HepG2 (cell line): Measurements from ENCODE around the gene MRNIP. TPM values are rescaled to one million over a fixed set of nuclear protein-coding genes. Genes with fewer than 3 reads are reported as not detected.

Experiments
- SMAD1 ChIP-seq: sonication (generic); formaldehyde crosslinking; IDR thresholded peaks from 2 replicates; pipeline ENCODE4 v1.4.0; 2020; ENCODE audit warnings: missing genetic modification reagents, low read depth, mild to moderate bottlenecking, borderline replicate concordance
- ZNF17 ChIP-seq: sonication (generic); formaldehyde crosslinking; IDR thresholded peaks from 2 replicates; pipeline ENCODE4 v1.5.0; 2020; ENCODE audit warnings: mild to moderate bottlenecking, missing genetic modification reagents
- ZNF709 ChIP-seq: sonication (generic); formaldehyde crosslinking; IDR thresholded peaks from 2 replicates; pipeline ENCODE4 v1.5.0; 2020; ENCODE audit warnings: mild to moderate bottlenecking, missing genetic modification reagents
- polyA plus RNA-seq, 8 experiments: library from polyadenylated mRNA; depleted of rRNA in 3 of 8; stranded (reverse) in 7 of 8; unstranded in 1 of 8; fragments of >200 nt; fragmentation: Illumina TruSeq in 4 of 8; extraction: Trizol in 4 of 8; gene quantifications; 2 replicates each; pipeline versions ENCODE4 v1.2.1 to v1.2.3, GENCODE V29; 2011 to 2016; ENCODE audit warnings: low read depth in 4 of 8, missing spikeins in 1 of 8, mixed read lengths in 1 of 8; ENCODE audit not compliant: insufficient read depth in 1 of 8
- total RNA-seq, 5 experiments: library from RNA; depleted of rRNA; stranded (reverse); fragments of >200 nt; fragmentation: Illumina TruSeq; extraction: Trizol; gene quantifications; 2 replicates each; pipeline ENCODE4 v1.2.3, GENCODE V29; 2016; ENCODE audit warnings: low read depth in 1 of 5
- TF ChIP-seq, protein P1 (sequence below): sonication (generic); formaldehyde crosslinking; IDR thresholded peaks from 2 replicates; pipeline ENCODE4 v1.4.0; 2020; ENCODE audit warnings: missing genetic modification reagents, borderline replicate concordance
- TF ChIP-seq, protein P2 (sequence below): sonication (generic); formaldehyde crosslinking; IDR thresholded peaks from 2 replicates; pipeline ENCODE4 v1.4.0; 2020; ENCODE audit warnings: mild to moderate bottlenecking, missing genetic modification reagents
- TF ChIP-seq, protein P3 (sequence below): IDR thresholded peaks from 2 replicates; pipeline ENCODE4 v1.6.1; 2016; ENCODE audit warnings: control low read depth

MRNIP gene
- total and polyA plus RNA-seq, 2 of the 13 experiments (the other 11 are each of a cell fraction or from before 2014, with no cell fraction given): 15.5 to 34.1 TPM

- TF ChIP-seq, protein P1, sequence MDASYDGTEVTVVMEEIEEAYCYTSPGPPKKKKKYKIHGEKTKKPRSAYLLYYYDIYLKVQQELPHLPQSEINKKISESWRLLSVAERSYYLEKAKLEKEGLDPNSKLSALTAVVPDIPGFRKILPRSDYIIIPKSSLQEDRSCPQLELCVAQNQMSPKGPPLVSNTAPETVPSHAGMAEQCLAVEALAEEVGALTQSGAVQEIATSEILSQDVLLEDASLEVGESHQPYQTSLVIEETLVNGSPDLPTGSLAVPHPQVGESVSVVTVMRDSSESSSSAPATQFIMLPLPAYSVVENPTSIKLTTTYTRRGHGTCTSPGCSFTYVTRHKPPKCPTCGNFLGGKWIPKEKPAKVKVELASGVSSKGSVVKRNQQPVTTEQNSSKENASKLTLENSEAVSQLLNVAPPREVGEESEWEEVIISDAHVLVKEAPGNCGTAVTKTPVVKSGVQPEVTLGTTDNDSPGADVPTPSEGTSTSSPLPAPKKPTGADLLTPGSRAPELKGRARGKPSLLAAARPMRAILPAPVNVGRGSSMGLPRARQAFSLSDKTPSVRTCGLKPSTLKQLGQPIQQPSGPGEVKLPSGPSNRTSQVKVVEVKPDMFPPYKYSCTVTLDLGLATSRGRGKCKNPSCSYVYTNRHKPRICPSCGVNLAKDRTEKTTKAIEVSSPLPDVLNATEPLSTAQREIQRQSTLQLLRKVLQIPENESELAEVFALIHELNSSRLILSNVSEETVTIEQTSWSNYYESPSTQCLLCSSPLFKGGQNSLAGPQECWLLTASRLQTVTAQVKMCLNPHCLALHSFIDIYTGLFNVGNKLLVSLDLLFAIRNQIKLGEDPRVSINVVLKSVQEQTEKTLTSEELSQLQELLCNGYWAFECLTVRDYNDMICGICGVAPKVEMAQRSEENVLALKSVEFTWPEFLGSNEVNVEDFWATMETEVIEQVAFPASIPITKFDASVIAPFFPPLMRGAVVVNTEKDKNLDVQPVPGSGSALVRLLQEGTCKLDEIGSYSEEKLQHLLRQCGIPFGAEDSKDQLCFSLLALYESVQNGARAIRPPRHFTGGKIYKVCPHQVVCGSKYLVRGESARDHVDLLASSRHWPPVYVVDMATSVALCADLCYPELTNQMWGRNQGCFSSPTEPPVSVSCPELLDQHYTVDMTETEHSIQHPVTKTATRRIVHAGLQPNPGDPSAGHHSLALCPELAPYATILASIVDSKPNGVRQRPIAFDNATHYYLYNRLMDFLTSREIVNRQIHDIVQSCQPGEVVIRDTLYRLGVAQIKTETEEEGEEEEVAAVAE: peak; percentile 85; the same call in 1 of the 2 replicates
- TF ChIP-seq ZNF709: peak; percentile 78
- TF ChIP-seq, protein P2, sequence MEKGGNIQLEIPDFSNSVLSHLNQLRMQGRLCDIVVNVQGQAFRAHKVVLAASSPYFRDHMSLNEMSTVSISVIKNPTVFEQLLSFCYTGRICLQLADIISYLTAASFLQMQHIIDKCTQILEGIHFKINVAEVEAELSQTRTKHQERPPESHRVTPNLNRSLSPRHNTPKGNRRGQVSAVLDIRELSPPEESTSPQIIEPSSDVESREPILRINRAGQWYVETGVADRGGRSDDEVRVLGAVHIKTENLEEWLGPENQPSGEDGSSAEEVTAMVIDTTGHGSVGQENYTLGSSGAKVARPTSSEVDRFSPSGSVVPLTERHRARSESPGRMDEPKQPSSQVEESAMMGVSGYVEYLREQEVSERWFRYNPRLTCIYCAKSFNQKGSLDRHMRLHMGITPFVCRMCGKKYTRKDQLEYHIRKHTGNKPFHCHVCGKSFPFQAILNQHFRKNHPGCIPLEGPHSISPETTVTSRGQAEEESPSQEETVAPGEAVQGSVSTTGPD (CRISPR knock-in tag): peak; percentile 61; the same call in 1 of the 2 replicates
- no peak for TF ChIP-seq ZNF17 (CRISPR knock-in tag)
- TF ChIP-seq SMAD1 (CRISPR knock-in tag): peak; percentile 88; the same call in 1 of the 2 replicates
- TF ChIP-seq, protein P3, sequence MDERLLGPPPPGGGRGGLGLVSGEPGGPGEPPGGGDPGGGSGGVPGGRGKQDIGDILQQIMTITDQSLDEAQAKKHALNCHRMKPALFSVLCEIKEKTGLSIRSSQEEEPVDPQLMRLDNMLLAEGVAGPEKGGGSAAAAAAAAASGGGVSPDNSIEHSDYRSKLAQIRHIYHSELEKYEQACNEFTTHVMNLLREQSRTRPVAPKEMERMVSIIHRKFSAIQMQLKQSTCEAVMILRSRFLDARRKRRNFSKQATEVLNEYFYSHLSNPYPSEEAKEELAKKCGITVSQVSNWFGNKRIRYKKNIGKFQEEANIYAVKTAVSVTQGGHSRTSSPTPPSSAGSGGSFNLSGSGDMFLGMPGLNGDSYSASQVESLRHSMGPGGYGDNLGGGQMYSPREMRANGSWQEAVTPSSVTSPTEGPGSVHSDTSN: no peak
Measured at GRCh38 chr5:179858586-179859427, at the start of gene MRNIP (continued).
